Stimulated activated CD4-positive, alpha-beta T cell treated with anti-CD3 and anti-CD28 coated beads, TNF-alpha, amount 100 ng/mL, for 1 hour (primary cell): ENCODE measurements around the gene INCENP.
A peak's percentile ranks its signal among the peaks of the same experiment; 100 is the strongest.
"Not testable (repeated sequence)": the region's sequence is repeated elsewhere in the genome, so short reads cannot be mapped to it uniquely, and the experiment has no call there.

Experiments used
- DNase-seq, 3 donors: peaks; one replicate each; pipeline ENCODE4 v3.0.0-alpha.2; 2020; ENCODE audit warnings: low read depth in 3 of 3, low spot score in 1 of 3

The INCENP gene

GRCh38 chr11:62123669-62124185 lies at the start of gene INCENP:
Gene INCENP (plus strand): TSS chr11:62124011. CDS start chr11:62128162, 4,151 bp downstream.
- DNase-seq: peak; percentile 83 to 88 (median 85)

DNA sequence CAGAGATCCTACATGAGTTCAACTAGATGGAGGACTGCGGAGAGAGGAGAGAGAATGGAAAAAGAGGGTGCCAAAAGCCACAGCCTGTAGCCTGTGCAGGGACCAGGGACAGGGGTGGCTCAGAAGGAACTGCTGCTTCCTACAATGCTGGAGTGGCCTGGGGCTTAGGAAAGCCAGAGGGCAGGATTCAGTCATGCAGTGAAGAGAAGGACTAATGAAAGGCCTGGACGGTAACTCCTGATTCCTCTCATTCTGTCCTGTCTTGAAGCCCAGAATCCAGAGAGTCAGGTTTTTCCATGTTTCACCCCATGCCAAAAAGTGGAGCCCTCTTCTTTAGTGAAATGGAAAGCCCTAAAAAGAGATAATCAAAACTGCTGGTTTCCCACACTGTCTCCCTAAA lies 48.4 kb upstream of the INCENP start:
- DNase-seq: no peak

- no peak for DNase-seq
Measured at GRCh38 chr11:62077132-62077531, 46.7 kb upstream of the INCENP start.

- DNase-seq: peak; percentile 44 to 67 (median 65)
Measured at GRCh38 chr11:62081378-62082291, 42.2 kb upstream of the INCENP start.

DNA sequence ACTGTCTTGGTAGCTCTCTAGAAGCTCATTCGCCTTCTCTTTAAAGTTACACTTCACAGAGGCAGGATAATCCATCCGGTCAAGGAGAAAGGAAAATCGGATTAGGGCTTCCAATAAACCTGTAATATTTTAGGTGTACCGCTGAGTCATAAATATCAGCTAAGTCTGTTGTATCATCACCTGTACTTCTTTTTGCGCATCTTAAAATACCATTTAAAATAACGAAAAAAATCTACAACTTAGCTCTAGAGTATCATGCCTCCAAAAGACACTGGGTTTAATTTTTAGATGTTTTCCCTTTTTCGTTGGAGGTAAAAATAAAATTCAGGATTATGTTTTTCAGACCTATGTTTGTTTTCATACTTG lies 41.5 kb upstream of the INCENP start:
- DNase-seq: no peak

GRCh38 chr11:62084801-62085200 lies 39.0 kb upstream of the INCENP start:
- not testable (repeated sequence) for DNase-seq

- DNase-seq: no peak
Measured at GRCh38 chr11:62087694-62088093, 36.1 kb upstream of the INCENP start.

- DNase-seq: no peak
Measured at GRCh38 chr11:62088331-62088933, 35.4 kb upstream of the INCENP start.

- no peak for DNase-seq
Measured at GRCh38 chr11:62103141-62103540, 20.7 kb upstream of the INCENP start.

- no peak for DNase-seq
Measured at GRCh38 chr11:62103986-62104385, 19.8 kb upstream of the INCENP start.

DNA sequence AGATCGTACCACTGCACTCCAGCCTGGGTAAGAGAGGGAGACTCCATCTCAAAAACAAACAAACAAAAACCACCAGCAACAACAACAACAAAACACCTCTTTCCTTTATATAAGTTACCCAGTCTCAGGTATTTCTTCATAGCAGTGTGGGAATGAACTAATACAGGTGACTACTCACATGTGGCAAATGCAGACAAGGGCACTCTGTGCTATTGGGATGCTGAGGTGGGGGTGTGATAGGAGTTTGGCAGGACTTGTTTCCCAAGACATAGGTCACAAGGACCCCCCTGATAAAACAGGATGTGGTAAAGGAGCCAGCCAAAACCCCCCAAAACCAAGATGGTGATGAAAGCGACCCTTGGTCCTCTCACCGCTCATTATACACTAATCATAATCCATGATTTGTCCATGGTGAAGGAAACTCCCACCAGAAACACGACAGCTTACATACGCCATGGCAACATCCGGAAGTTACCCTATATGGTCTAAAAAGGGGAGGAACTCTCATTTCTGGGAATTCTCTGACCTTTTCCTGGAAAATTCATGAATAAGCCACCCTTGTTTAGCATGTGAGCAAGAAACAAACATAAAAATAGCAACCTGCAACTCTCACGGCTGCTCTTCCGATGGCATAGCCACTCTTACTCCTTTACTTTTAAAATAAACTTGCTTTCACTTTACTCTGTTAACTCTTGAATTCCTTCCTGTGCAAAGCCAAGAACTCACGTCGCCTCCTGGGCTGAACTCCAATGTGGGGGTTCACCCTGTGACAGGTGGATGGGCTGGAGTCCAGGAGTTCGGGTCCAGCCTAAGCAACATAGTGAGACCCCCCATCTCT lies 18.8 kb upstream of the INCENP start:
- no peak for DNase-seq

GRCh38 chr11:62105667-62106191 lies 18.1 kb upstream of the INCENP start:
- no peak for DNase-seq

DNA sequence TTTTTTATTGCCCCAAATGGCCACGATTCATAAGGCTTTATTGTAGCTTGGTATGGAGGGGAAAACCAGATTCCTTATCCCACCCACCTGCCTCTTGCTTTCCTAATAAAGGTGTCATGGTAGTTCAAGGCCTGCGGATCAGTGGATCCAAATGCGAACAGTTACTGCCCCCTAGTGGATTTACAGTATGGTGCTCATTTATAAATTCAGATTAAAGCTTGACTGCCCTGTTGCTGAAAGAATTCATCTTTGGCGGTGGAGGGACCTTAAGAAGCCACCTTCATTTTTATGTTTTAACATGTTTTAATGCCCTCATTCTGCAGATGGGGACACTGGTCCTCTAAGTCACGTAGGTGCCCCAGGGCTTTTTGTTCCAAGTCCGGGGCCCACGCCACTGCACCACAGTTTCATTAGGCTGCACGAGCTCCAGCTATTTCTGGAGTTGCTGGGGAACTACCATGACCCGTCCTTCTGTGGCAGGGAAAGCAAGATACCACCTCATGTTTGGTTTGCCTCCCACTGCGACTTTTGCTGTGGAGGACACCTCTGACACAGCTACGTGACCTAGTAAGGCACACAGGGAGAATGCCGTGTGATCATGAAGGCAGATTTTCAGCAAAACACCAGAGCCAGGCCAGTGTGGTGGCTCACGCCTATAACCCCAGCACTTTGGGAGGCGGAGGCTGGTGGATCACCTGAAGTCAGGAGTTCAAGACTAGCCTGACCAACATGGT lies 15.6 kb upstream of the INCENP start:
- DNase-seq: no peak

GRCh38 chr11:62108971-62109404 lies 14.8 kb upstream of the INCENP start:
- no peak for DNase-seq

DNA sequence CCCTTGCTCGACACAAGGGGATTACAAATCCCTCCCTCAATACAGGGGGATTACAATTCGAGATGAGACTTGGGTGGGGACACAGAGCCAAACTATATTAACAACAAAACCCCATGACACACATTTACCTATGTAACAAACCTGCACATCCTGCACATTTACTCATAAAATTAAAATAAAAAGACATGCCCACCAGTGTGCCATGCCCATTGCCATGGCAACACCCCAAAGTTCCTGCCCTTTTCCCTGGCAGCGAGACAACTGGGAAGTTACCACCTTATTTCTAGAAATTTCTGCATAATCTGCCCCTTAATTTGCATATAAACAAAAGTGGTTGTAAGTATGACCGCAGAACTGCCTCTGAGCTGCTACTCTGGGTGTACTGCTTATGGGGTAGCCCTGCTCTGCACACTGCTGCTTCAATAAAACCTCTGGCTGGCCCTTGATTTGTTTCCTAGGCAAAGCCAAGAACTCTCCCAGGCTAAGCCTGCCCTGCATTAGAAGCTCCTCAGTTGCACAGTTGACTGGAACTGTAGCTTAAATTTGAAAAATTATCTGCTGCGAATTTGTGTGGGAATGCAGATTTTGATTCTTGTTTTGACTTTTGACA lies 8.6 kb upstream of the INCENP start:
- no peak for DNase-seq

DNA sequence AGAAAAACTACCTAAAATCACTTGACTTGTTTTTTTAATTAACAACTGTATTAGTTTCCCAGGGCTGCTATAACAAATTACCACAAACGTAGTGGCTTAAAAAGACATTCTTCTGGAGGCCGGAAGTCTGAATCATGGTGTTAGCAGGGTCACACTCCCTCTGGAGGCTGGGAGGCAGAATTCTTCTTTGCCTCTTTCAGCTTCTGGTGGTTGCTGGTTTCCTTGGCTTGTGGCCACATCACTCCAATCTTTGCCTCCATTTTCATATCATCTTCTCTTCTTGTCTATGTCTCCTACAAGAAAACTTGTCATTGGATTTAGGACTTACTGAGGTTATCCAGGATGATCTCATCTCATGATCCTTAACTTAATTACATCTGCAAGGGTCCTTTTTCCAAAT lies 7.4 kb upstream of the INCENP start:
- DNase-seq: no peak

- DNase-seq: no peak
Measured at GRCh38 chr11:62119569-62119968, 4.2 kb upstream of the INCENP start.

DNA sequence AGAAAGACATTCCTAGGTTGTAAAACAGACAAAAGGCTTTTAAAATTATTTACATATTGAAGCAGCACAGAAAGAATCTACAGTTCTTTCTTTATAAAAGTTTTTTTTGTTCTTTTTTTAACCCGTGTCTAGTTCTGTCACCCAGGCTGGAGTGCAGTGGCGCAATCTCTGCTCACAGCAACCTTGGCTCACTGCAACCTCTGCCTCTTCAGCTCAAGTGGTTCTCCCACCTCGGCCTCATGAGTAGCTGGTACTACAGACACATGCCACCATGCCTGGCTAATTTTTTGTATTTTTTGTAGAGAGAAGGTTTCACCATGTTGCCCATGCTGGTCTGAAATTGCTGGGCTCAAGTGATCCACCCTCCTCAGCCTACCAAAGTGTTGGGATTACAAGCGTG lies 3.8 kb upstream of the INCENP start:
- no peak for DNase-seq

DNA sequence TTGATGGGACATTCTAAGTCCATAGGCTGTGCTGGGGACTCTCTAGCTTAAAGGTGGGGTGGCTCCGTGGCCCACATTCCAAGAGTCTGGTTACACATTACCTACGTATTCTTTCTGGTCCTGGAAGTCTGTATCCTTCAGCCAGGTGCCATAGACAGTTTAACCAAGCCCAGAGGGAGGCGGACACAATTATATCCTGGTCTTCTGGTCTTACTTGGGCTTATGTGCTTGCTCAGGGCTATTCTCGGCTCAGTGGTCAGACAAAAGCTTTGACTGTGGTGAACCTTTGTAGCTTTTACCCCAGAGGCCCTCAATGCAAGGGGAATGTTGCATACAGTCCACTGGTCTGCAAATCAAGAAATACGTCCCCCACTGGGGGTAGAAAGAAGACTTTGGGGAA lies 3.4 kb upstream of the INCENP start:
- DNase-seq: no peak

DNA sequence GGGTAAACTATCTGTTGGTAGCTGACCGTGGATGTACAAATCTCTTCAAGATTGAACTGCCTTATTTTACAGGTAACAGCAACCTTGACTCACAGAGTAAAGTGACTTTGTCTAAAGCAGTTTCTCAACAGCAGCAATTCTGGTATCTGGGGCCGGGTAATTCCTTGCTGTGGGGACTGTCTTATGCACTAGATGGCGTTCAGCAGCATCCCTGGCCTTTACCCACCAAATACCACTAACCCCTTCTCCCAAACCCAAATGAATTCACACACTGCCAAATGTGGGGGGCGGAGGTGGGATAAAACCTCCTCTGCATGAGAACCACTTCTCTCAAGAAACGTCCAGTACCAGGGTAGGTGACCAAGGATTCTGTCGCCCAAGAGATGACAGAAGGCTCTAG lies 1.7 kb upstream of the INCENP start:
- no peak for DNase-seq
